NT2/D1 (cell line): ENCODE measurements around the gene SNED1.

ENCODE experiments used
- DNase-seq: peaks from one replicate; pipeline ENCODE4 v3.0.0-alpha.2; 2011; ENCODE audit warnings: low read depth, low spot score
- H3K27me3 ChIP-seq: 2 replicates; pipeline ENCODE4 v1.6.0; 2011; ENCODE audit warnings: mild to moderate bottlenecking; ENCODE audit not compliant: insufficient read length, insufficient read depth
- H3K36me3 ChIP-seq: 2 replicates; pipeline ENCODE4 v1.6.1; 2011; ENCODE audit warnings: mild to moderate bottlenecking, low read length, mixed read lengths; ENCODE audit not compliant: insufficient read depth, insufficient read length
- H3K4me1 ChIP-seq: 2 replicates; pipeline ENCODE4 v1.5.1; 2011; ENCODE audit not compliant: insufficient read depth, insufficient read length
- H3K4me3 ChIP-seq: 2 replicates; pipeline ENCODE4 v1.5.1; 2011; ENCODE audit warnings: low read depth; ENCODE audit not compliant: insufficient read length
- H3K9ac ChIP-seq: 2 replicates; pipeline ENCODE4 v1.6.0; 2011; ENCODE audit warnings: low read depth; ENCODE audit not compliant: insufficient read length
- H3K9me3 ChIP-seq: 2 replicates; pipeline ENCODE4 v1.5.1; 2011; ENCODE audit warnings: mild to moderate bottlenecking, low read length; ENCODE audit not compliant: insufficient read depth
- SUZ12 ChIP-seq: IDR thresholded peaks from 2 replicates; pipeline ENCODE4 v1.6.1; 2011; ENCODE audit not compliant: insufficient read length, insufficient read depth; ENCODE audit errors: extremely low read depth
- YY1 ChIP-seq: IDR thresholded peaks from 2 replicates; pipeline ENCODE4 v1.6.1; 2011; ENCODE audit not compliant: insufficient read length, insufficient read depth
- ZNF274 ChIP-seq: IDR thresholded peaks from 2 replicates; pipeline ENCODE4 v1.6.1; 2011; ENCODE audit warnings: mild to moderate bottlenecking, low read depth, low read length

SNED1 gene

DNA sequence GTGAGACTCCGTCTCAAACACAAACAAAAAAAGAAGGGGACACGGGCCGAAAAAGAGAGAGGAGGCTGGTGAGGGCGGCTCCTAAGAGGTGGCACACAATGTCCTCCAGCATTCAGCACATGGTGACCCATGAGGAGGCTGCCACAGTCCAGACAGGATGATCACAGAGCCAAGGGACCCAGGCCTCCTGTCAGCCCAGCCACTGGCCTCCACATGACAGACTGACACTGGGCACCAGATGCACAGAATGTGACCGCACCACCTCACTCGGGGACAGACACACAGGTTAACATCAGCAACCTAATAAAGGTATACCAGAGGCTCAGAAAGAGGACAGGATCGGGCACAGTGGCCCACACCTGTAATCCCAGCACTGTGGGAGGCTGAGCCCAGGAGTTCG, 129.8 kb downstream of the SNED1 start:
- Histone ChIP-seq H3K36me3 (peaks cover 40% of the 10 kb centered on the region), H3K4me3 (no peak overlapping the region)

DNA sequence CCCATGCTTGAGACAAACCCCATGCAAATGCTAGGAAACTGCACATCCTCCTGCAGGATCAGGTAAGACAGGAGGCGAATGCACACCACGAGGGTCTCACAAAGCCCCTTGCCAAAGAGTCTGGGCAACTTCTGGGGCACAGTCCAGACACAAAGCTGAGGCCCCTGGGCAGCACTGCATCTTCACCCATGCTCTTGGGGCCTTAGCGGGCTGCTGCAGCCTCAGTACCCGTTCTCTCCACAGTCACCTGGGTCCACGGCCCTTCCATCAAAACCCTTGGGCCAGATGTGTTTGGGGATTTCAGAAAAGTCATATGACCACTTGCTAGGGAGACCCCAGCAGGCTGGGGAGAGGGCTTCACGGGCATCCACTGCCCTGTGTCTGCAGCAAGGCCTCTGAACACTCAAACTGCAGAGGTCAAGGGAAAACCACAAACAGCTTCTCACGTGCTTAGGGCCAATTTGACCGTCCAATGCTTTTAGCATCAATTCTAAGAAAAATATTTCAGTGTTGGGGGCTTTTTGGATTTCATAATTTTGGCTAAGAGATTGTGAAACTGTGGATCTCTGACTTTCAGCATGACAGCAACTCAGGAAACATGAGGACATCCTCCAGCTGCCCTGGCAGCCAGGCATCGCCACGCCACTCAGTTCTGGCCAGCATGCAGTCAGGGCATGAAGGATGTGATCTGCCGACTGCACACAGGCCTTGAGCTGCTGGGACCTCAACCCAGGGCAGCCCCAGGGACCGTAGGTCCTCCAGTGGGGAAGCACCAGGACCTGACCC, 130.9 kb downstream of the SNED1 start:
- Histone ChIP-seq H3K36me3 (peaks cover 39% of the 10 kb centered on the region), H3K4me1 (peaks cover 1% of the 10 kb centered on the region), H3K9ac (no peak overlapping the region), H3K27me3 (no peaks in the 10 kb centered on the region), H3K9me3 (no peaks in the 10 kb centered on the region), H3K4me3 (no peak overlapping the region)
- TF ChIP-seq SUZ12: no peak
- TF ChIP-seq YY1: no peak
- TF ChIP-seq ZNF274: no peak
- no peak for DNase-seq

More for the DNA sequence above, 129.8 kb downstream of the SNED1 start:
- no peak overlapping the region for H3K9ac ChIP-seq
- H3K9me3 ChIP-seq: no peaks in the 10 kb centered on the region
- H3K4me1 ChIP-seq: peaks cover 6% of the 10 kb centered on the region
- TF ChIP-seq YY1: no peak
- TF ChIP-seq SUZ12: no peak
- no peak for TF ChIP-seq ZNF274
- no peak for DNase-seq
- no peaks in the 10 kb centered on the region for H3K27me3 ChIP-seq

DNA sequence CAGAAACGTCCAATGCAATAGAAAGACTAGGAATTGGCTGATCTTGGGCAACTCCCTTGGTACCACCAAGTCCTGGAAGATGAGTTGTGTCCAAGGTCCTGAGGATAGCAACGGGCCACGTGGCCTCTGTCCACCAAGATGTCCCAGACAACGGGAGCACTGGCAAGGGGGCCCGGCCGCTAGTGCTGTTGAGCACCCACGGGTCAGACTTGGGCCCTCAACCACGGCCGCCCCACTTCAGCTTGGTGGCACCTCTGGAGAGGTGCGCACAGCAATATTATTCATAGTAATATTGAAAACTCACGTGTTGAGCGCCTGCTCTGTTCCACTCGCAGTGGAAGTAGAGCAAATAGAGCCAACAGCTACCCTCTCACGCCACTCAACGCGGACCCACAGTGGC, 131.9 kb downstream of the SNED1 start:
- Histone ChIP-seq H3K36me3 (peaks cover 42% of the 10 kb centered on the region), H3K4me3 (no peak overlapping the region), H3K9me3 (no peaks in the 10 kb centered on the region), H3K4me1 (no peaks in the 10 kb centered on the region), H3K27me3 (no peaks in the 10 kb centered on the region), H3K9ac (no peak overlapping the region)
- DNase-seq: no peak
- TF ChIP-seq SUZ12: no peak
- TF ChIP-seq ZNF274: no peak
- TF ChIP-seq YY1: no peak

DNA sequence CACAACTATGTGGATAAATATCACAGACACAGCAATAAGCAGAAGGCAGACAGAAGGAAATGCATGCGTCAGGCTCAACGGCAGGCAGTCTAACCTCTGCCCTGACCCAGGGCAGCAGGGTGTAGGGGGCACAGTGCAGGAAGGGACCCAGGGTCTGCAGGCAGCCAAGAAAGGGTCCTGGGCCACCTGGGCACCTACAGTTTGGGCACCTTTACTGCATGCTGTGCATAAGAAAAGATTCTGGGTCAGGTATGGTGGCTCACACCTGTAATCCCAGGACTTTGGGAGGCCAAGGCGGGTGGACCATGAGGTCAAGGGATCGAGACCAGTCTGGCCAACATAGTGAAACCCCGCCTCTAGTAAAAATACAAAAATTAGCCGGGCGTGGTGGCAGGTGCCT, 133.1 kb downstream of the SNED1 start:
- TF ChIP-seq ZNF274 (no peak), YY1 (no peak), SUZ12 (no peak)
- no peak overlapping the region for H3K9ac ChIP-seq
- H3K27me3 ChIP-seq: no peaks in the 10 kb centered on the region
- no peak overlapping the region for H3K4me3 ChIP-seq
- no peak for DNase-seq
- H3K9me3 ChIP-seq: no peaks in the 10 kb centered on the region
- no peaks in the 10 kb centered on the region for H3K4me1 ChIP-seq
- H3K36me3 ChIP-seq: peaks cover 44% of the 10 kb centered on the region

DNA sequence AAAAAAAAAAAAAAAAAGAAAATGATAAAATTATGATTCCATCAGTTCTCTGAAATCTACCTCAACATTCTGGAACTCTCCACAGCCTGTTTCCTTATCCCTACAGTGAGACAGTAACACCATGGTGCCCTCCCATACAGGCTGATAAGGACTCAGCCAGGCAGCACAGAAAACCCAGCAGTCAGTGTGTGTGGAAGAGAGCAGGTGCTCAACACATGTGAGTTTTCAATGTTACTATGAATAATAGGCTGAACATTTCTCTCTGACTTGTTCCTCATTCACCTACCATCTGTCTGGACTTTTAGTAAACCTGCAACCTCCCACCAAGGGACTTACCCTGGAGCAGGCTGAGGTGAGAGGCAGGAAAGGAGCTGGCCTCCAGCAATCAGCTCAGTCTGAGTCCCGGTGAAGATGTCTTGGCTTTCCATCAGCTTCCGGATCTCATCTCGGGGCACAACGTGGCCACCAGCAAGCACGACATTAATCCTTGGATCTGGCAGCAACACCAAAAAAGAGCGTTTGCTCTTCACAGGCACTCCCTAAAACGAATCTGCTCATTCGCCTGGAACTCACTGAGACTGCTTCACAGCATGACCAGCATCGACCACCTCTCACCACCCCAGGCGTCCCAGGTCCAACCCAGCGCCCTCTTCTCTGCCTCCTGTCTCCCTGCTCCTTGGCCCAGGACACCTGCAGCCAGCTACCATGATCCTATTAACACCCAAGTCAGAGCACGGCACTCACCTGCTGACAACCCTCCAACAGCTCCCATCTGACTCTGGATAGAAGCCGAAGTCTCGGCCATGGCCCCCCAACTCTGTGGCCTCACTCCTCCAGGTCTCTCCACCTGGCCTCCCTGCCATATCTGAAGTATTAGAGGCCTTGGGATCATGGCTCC, 134.4 kb downstream of the SNED1 start:
- TF ChIP-seq YY1 (no peak), SUZ12 (no peak), ZNF274 (no peak)
- H3K36me3 ChIP-seq: peaks cover 49% of the 10 kb centered on the region
- DNase-seq: no peak

DNA sequence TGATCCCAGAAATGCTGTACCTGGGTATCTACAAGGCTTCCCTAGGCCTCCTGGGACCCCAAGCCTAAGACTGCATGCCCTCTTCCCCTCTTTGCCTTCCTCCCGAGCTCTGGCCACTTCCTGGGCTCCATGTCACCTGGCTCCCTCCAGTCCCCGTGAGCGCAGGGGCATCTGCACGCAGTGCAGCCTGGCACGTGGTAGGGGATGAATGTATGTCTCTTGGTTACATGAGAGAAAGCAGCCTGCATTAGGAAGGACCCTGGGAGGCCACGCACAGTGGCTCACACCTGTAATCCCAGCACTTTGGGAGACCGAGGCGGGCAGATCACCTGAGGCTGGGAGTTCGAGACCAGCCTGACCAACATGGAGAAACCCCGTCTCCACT, 135.0 kb downstream of the SNED1 start:
- TF ChIP-seq YY1: no peak
- no peak for TF ChIP-seq SUZ12
- TF ChIP-seq ZNF274: no peak
- DNase-seq: no peak
- no peak overlapping the region for H3K9ac ChIP-seq
- peaks cover 54% of the 10 kb centered on the region for H3K36me3 ChIP-seq
- no peaks in the 10 kb centered on the region for H3K27me3 ChIP-seq
- no peaks in the 10 kb centered on the region for H3K9me3 ChIP-seq
- no peaks in the 10 kb centered on the region for H3K4me1 ChIP-seq
- no peak overlapping the region for H3K4me3 ChIP-seq

More for the DNA sequence above, 134.4 kb downstream of the SNED1 start:
- no peaks in the 10 kb centered on the region for H3K9me3 ChIP-seq
- no peak overlapping the region for H3K4me3 ChIP-seq
- H3K9ac ChIP-seq: no peak overlapping the region
- no peaks in the 10 kb centered on the region for H3K4me1 ChIP-seq
- no peaks in the 10 kb centered on the region for H3K27me3 ChIP-seq

DNA sequence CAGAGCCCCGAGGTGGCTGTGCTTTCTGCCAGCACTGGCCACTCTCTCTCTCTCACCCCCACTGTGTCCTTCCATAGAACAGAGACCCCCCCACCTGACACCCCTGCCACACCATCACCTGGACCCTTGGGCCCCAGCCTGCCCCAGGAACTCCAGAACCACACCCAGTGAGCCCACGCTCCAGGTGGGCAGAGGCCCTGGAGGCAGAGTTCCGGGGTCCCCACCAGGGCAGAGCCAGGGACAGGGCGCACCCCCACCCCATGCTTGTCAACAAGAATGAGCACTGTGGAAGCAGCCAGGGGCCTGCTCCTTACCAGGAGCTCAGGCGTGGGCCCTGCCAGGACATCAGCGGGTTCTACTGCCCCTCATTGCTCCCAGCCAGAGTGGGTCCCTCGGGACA, 136.3 kb downstream of the SNED1 start:
- Histone ChIP-seq H3K4me3 (no peak overlapping the region), H3K9me3 (no peaks in the 10 kb centered on the region), H3K36me3 (peaks cover 62% of the 10 kb centered on the region), H3K27me3 (no peaks in the 10 kb centered on the region), H3K9ac (no peak overlapping the region), H3K4me1 (no peaks in the 10 kb centered on the region)
- DNase-seq: no peak
- TF ChIP-seq YY1 (no peak), SUZ12 (no peak), ZNF274 (no peak)
